Measurements from ENCODE around the gene SKOR2. TPM values are rescaled to one million over a fixed set of nuclear protein-coding genes. Genes with fewer than 3 reads are reported as not detected.

Gene SKOR2
- total and polyA plus RNA-seq, 9 of the 15 experiments (the other 6 are each of a cell fraction or from before 2014, with no cell fraction given) = not detected

DNA sequence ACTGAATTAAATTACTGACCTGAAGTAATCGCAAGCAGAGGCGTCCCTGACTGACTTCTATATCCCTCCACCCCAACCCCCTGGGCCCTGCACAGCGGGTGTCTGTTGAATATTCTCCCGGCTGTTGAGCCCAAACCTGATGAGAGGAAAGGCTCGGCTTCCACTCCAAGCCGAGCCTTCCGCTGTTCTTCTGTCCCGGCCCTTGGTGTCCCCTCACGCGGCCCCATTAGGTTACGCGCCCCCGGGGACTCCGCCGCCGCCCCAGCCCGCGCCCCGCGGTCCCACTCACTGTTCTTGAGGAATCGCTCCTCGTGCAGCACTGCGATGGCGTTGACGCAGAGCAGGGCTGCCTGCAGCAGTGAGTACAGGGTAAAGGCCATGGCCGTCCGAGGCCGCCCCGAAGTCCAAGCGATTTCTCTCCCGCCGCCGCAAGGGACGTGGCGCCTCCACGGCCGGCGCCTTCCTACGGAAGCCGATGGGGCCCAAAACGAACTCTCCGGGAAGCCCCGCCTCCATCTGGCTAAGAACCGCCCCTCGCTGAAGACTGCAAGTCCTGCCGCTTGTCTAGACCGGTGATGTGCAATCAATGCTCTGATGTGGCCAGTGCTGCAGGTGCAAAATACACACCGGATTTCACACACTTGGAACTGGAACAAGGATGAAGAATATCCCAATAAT lies 75.4 kb downstream of the SKOR2 start, which contains the start of gene IER3IP1 (continued):
- TF ChIP-seq POLR2G (IDR thresholded peaks at IDR 0.05; ENCODE audit: low read depth, low read length) (peak; percentile 90), TAF9B (IDR thresholded peaks at IDR 0.05; ENCODE audit: partially characterized antibody) (peak; percentile 29), ZNF766 (CRISPR knock-in tag; conservative IDR thresholded peaks at IDR 0.05) (no peak), ZEB2 (IDR thresholded peaks at IDR 0.05) (no peak), RBM15 (IDR thresholded peaks at IDR 0.05; ENCODE audit: insufficient read depth, low read length) (no peak), MYC (IDR thresholded peaks at IDR 0.05; ENCODE audit: low read depth, low read length) (0 out of 2 replicates have a peak, but pooled peaks have one; percentile 30), MYC (CRISPR knock-in tag; IDR thresholded peaks at IDR 0.05; ENCODE audit: borderline replicate concordance, low read depth) (no peak; the same call in 1 of the 2 replicates), MCM5 (IDR thresholded peaks at IDR 0.05; ENCODE audit: low read depth) (no peak), IRF2 (CRISPR knock-in tag; IDR thresholded peaks at IDR 0.05) (no peak), SAP30 (IDR thresholded peaks at IDR 0.05; ENCODE audit: borderline replicate concordance, insufficient read depth, low read depth, low read length, poor library complexity, severe bottlenecking) (peak; percentile 46), FUS (optimal IDR thresholded peaks at IDR 0.05; ENCODE audit: low read depth, low read length) (no peak), SMAD3 (CRISPR knock-in tag; conservative IDR thresholded peaks at IDR 0.05) (no peak), CSDE1 (IDR thresholded peaks at IDR 0.05) (no peak), HBP1 (CRISPR knock-in tag; IDR thresholded peaks at IDR 0.05) (no peak), HDAC3 (IDR thresholded peaks at IDR 0.05; ENCODE audit: borderline replicate concordance, partially characterized antibody) (no peak), PTTG1 (tag; IDR thresholded peaks at IDR 0.05; ENCODE audit: low read depth) (no peak), ETS2 (tag; IDR thresholded peaks at IDR 0.05; ENCODE audit: borderline replicate concordance, poor library complexity, severe bottlenecking) (no peak), KDM5B (IDR thresholded peaks at IDR 0.05; ENCODE audit: insufficient replicate concordance, low read depth, low read length) (peak; percentile 85), HDAC6 (IDR thresholded peaks at IDR 0.05; ENCODE audit: low read depth, low read length) (no peak), ZNF174 (CRISPR knock-in tag; IDR thresholded peaks at IDR 0.05) (no peak)
- TF ChIP-seq, protein P1, sequence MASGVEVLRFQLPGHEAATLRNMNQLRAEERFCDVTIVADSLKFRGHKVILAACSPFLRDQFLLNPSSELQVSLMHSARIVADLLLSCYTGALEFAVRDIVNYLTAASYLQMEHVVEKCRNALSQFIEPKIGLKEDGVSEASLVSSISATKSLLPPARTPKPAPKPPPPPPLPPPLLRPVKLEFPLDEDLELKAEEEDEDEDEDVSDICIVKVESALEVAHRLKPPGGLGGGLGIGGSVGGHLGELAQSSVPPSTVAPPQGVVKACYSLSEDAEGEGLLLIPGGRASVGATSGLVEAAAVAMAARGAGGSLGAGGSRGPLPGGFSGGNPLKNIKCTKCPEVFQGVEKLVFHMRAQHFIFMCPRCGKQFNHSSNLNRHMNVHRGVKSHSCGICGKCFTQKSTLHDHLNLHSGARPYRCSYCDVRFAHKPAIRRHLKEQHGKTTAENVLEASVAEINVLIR (CRISPR knock-in tag; IDR thresholded peaks at IDR 0.05) = no peak
- TF ChIP-seq, protein P2, sequence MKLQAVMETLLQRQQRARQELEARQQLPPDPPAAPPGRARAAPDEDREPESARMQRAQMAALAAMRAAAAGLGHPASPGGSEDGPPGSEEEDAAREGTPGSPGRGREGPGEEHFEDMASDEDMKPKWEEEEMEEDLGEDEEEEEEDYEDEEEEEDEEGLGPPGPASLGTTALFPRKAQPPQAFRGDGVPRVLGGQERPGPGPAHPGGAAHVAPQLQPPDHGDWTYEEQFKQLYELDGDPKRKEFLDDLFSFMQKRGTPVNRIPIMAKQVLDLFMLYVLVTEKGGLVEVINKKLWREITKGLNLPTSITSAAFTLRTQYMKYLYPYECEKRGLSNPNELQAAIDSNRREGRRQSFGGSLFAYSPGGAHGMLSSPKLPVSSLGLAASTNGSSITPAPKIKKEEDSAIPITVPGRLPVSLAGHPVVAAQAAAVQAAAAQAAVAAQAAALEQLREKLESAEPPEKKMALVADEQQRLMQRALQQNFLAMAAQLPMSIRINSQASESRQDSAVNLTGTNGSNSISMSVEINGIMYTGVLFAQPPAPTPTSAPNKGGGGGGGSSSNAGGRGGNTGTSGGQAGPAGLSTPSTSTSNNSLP (IDR thresholded peaks at IDR 0.05; ENCODE audit: borderline replicate concordance, low read depth, low read length) = no peak
- TF ChIP-seq, protein P3, sequence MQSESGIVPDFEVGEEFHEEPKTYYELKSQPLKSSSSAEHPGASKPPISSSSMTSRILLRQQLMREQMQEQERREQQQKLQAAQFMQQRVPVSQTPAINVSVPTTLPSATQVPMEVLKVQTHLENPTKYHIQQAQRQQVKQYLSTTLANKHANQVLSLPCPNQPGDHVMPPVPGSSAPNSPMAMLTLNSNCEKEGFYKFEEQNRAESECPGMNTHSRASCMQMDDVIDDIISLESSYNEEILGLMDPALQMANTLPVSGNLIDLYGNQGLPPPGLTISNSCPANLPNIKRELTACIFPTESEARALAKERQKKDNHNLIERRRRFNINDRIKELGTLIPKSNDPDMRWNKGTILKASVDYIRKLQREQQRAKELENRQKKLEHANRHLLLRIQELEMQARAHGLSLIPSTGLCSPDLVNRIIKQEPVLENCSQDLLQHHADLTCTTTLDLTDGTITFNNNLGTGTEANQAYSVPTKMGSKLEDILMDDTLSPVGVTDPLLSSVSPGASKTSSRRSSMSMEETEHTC (IDR thresholded peaks at IDR 0.05) = no peak
